GM21515 (cell line): ENCODE results near the gene RHOV.

ENCODE experiments used
- ATAC-seq: cut with Tn5 transposase; IDR thresholded peaks from one replicate; pipeline ENCODE4 v1.9.1; 2021; ENCODE audit not compliant: unreplicated experiment

The RHOV gene, protein sequence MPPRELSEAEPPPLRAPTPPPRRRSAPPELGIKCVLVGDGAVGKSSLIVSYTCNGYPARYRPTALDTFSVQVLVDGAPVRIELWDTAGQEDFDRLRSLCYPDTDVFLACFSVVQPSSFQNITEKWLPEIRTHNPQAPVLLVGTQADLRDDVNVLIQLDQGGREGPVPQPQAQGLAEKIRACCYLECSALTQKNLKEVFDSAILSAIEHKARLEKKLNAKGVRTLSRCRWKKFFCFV

DNA sequence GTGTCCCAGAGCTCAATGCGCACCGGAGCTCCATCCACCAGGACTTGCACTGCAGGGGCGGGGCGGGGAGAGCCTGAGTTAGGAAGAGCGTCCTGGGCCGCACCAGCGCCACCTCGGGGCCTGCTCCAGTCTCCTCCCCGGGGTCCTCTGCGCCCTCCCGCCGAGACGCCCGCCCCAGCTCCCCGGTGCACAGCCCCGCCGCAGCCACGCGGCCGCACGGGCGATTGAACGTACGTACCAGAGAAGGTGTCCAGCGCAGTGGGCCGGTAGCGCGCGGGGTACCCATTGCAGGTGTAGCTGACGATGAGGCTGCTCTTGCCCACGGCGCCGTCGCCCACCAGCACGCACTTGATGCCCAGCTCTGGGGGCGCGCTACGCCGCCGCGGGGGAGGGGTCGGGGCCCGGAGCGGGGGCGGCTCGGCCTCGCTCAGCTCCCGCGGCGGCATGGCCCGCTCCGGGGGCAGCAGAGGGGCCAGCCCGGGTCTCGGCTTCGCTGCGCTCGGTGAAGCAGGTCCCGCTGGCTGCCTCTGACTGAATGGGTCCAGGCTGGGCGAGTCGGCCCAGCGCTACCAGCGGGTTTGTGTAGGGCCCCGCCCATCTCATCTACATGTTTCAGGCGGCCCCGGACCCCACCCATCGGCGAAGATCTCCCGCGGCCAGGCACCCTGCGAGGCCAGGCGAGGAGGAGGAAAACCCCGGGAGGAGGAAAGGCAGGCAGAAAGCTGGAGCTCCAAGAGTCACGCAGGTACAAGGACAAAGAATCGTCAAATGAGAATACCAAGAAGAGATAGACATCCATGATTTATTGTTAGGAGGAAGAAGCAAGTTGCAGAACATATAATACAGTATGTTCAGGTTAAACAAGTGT is at the start of gene RHOV:
Gene RHOV (minus strand): TSS at position 541 of the 868 bp plus-strand sequence. CDS start 95 bp downstream, at position 446.
- ATAC-seq: peak; percentile 50

DNA sequence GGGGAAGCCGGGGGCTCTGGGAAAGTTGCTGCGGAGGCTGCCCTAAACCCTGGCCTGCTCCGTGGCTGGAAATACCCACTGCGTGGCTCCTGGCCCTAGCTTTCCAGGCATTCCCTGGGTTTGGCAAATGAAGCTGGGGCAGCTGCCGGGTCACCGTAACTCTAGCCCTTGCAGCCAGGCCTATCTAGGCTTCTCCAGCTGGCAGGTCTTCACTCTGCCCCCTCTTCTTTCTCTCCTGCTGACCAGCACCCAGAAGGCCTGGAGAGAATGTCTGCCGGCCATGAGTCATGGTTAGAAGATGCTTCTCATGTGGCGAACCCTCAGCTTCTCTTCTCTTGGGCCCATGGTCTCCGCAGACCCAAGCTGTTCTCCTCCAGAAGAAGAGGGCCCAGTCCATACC is 49.5 kb upstream of the RHOV start:
- ATAC-seq: no peak

DNA sequence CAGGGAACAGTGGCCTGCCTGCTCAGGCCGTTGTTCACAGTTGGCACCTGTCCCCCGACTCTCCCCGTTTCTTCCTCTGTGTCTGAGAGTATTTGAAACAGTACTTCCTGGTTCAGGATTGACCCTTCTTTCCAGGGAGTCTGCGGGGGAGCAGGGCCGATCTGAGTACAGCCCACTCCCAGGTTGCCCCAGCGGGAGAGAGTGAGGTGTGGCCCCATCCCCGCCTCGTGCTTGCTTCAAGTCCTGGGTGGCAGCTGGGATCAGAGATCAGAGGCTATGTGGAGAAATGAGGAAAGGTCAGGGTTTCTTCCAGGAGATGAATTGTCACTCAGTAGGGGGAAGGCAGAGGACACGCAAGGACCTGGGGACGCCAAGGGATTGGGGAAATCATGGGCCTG is 48.6 kb upstream of the RHOV start:
- no peak for ATAC-seq

GRCh38 chr15:40921949-40922607 is 48.0 kb upstream of the RHOV start:
- ATAC-seq: no peak

GRCh38 chr15:40918799-40919392 is 44.9 kb upstream of the RHOV start:
- ATAC-seq: no peak

DNA sequence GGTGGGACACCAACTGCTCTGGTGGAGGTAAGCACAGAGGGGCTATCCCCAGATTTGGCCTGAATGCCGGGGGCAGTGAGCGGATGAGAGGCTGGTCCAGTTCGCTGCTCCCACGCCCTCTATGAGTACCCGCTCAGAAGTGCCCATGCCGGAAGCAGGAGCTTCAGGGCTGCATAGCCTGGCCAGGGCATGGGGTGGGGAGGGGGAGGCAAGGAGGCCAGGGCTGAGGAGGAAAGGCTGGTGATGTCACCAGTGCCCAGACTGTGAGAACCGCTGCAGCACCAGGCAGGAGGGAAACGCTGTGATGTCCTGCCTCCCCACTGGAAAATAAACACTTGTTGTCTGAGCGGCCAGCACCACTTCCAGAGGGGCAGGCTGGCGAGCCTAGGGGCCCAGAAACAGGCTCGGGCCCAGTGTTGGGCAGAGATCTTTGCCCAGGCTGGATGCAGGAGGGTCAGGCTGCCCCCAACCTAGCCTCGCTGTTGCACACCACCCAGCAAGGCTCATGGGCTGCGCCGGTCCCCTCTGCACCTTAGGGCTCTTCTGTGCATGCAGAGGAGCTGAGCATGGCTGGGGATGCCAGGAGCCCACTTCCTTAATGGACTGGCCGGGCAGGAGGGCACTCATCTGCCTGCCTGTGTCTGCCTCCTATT is 44.2 kb upstream of the RHOV start:
- no peak for ATAC-seq

DNA sequence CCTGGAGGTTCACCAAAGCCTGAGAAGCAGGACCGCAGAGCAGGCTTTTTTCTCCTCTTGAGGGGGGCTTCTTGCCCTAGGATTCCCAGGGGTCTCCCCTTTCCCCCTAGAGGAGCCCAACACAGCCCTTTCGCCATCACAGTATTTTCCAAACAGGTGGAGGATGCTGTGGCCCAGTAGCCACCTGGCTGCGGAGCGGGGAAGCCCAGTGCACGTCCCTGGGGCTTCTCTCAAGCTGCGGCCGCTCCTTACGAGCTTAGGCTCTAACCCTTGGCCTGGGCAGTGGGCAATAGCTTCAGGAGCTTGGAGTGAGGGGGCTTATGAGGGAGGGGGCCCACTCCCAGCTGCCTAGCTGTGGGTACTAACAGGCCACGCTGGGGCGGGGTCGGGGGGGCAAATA is 43.6 kb upstream of the RHOV start:
- ATAC-seq: no peak

DNA sequence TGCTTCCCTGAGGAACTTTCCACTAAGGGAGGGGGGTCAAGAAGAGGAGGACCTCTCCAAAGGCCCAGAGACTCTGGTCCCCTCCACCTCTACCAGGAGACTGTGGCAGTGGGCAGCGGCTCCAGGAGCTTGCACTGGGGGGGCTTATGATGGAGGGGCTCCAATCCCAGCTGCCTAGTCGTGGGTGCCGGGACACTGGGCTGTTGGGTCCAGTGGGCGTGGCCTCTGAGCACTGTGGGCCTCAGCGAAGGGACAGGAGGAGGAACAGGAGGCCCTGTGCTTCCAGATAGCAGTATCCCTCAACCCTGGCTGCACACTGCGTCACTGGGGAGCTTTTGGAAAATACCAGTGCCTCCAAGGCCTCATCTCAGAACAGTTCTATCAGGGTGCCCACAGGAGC is 41.6 kb upstream of the RHOV start:
- no peak for ATAC-seq

- no peak for ATAC-seq
These were observed 41.2 kb upstream of the RHOV start for GRCh38 chr15:40915116-40915661.

DNA sequence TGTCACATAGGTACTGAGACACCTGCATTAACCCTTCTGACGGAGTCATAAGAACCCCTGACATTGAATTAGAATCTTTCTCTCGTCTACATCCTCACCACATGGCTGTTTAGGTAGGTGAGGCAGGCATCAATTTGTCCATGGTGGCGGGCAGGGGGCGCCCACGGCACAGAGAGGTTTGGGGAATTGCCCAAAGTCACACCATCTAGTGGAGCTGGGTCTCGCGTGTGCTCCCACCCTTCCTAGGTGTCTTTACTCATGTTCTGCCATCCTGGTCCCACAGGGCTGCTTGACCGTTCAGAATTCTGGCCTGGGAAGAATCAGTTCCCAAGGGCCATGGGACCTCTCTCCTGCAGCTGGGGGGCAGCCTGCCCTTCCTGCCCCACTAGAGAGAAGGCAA is 40.5 kb upstream of the RHOV start:
- ATAC-seq: no peak

DNA sequence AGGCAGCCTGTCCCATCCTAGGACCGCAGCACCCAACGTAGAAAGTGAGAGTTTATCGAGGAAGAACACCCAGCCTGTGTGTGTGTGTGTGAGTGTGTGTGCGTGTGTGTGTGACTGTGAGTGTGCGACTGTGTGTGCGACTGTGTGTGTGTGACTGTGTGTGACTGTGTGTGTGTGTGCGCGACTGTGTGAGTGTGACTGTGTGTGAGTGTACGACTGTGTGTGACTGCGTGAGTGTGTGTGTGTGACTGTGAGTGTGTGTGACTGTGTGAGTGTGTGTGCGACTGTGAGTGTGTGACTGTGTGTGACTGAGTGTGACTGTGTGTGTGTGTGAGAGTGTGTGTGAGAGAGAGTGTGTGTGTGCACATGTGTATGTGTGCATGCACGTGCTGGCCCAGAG is 40.0 kb upstream of the RHOV start:
- no peak for ATAC-seq

DNA sequence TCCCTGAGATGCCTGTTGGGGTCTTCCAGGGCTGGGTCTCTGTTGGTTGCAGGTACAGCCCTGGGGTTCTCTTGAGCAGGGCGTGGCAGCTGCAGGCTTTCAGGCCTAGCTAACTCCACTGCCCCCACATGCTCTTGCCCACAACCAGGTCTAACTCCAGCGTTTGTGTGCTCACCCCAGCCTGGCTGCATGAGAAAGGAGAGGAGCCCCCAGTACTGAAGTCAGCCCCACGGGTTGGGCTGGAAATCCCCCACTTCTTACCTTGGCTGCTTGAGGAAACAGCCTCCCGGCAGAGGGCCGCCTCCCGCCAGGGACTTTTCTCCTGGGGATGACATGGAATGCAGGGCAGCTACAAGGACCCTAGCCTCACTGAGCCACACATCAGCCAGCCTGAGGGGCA is 38.4 kb upstream of the RHOV start:
- ATAC-seq: no peak

DNA sequence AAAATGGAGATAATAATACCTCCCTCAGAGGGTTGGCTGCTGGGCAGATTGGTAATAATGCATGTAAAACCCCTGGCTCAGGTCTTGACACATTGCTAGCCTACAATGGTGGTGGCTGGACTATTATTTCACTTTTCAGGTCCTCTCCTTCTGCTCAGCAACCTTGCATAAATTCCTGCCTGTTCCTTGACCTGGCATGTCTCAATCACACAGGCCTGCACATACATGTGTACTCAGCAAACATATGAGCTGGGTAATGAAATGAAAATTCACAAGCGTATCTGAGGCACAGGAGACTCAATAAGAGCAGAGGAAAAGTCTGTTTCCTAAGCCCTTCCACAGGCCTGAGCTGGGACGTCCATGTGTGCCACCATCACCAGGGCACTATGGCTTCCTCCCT is 37.7 kb upstream of the RHOV start:
- ATAC-seq: no peak

DNA sequence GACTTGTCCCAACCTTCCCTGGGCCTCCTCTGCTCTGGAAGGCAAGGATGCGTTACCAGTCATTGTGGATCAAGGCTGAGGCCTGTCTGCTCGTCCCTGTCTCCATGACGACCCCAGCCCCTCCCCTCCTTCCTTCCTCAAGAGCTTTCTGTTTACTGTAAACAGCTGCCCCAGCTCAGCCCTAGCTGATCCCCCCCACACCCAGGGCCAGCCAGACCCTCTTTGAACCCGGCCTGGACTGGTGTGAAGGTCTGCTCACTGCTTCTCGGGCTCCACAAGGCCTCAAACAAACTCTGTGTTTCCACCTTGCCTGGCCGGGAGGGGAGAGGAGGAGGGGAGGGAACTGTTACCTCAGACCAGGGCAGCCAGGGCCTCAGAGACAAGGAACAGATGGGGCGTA is 37.1 kb upstream of the RHOV start:
- no peak for ATAC-seq

GRCh38 chr15:40909662-40910630 is 35.9 kb upstream of the RHOV start:
- ATAC-seq: no peak

- no peak for ATAC-seq
These were observed 34.1 kb upstream of the RHOV start for GRCh38 chr15:40908095-40908494.

- no peak for ATAC-seq
These were observed 33.2 kb upstream of the RHOV start for GRCh38 chr15:40906991-40907802.

GRCh38 chr15:40906091-40906990 is 32.3 kb upstream of the RHOV start:
- no peak for ATAC-seq
